GM18520 (cell line): ENCODE measurements around the gene SETD2.
"Not testable (repeated sequence)": the region's sequence is repeated elsewhere in the genome, so short reads cannot be mapped to it uniquely, and the experiment has no call there.

ENCODE experiments used
- ATAC-seq: cut with Tn5 transposase; IDR thresholded peaks from one replicate; pipeline ENCODE4 v1.9.1; 2021; ENCODE audit not compliant: unreplicated experiment

Gene SETD2

GRCh38 chr3:47164007-47164881, at the start of gene SETD2:
Gene SETD2 (minus strand): TSS chr3:47164113. CDS start chr3:47163924, 189 bp downstream.
- ATAC-seq, result peak; percentile 60

GRCh38 chr3:47210863-47211405, 47.0 kb upstream of the SETD2 start:
- ATAC-seq, result no peak

- ATAC-seq, result not testable (repeated sequence)
These were observed 42.1 kb upstream of the SETD2 start for GRCh38 chr3:47206022-47206421.

GRCh38 chr3:47204875-47205274, 41.0 kb upstream of the SETD2 start:
- ATAC-seq, result no peak

GRCh38 chr3:47202542-47202941, 38.6 kb upstream of the SETD2 start:
- ATAC-seq, result no peak

- no peak for ATAC-seq
These were observed 33.4 kb upstream of the SETD2 start for GRCh38 chr3:47197287-47197686.

- no peak for ATAC-seq
These were observed 31.1 kb upstream of the SETD2 start for GRCh38 chr3:47194994-47195393.

GRCh38 chr3:47193871-47194859, 30.3 kb upstream of the SETD2 start:
- no peak for ATAC-seq

GRCh38 chr3:47186285-47186684, 22.4 kb upstream of the SETD2 start:
- no peak for ATAC-seq

GRCh38 chr3:47181685-47182084, 17.8 kb upstream of the SETD2 start:
- ATAC-seq, result not testable (repeated sequence)

- ATAC-seq, result not testable (repeated sequence)
These were observed 16.1 kb upstream of the SETD2 start for GRCh38 chr3:47180011-47180410.

GRCh38 chr3:47176582-47176981, 12.7 kb upstream of the SETD2 start:
- ATAC-seq, result no peak

- peak; percentile 18 for ATAC-seq
These were observed 525 bp downstream of the SETD2 start for GRCh38 chr3:47163169-47164006.

- ATAC-seq, result no peak
These were observed 1.2 kb downstream of the SETD2 start for GRCh38 chr3:47162697-47163168.

- no peak for ATAC-seq
These were observed 1.8 kb downstream of the SETD2 start for GRCh38 chr3:47161983-47162696.

- no peak for ATAC-seq
These were observed 4.1 kb downstream of the SETD2 start for GRCh38 chr3:47159820-47160219.

GRCh38 chr3:47158208-47158607, 5.7 kb downstream of the SETD2 start:
- ATAC-seq, result no peak

- no peak for ATAC-seq
These were observed 7.5 kb downstream of the SETD2 start for GRCh38 chr3:47156396-47156795.

- ATAC-seq, result no peak
These were observed 11.3 kb downstream of the SETD2 start for GRCh38 chr3:47152578-47152977.

- ATAC-seq, result no peak
These were observed 12.1 kb downstream of the SETD2 start for GRCh38 chr3:47151836-47152235.
